Stimulated activated CD4-positive, alpha-beta T cell treated with anti-CD3 and anti-CD28 coated beads, Interleukin-2, amount 100 ng/mL, for 4 hours (primary cell): ENCODE results near the gene APOL4.
"Not testable (repeated sequence)": the region's sequence is repeated elsewhere in the genome, so short reads cannot be mapped to it uniquely, and the experiment has no call there.

Experiments used
- DNase-seq: peaks from one replicate; pipeline ENCODE4 v3.0.0-alpha.2; 2020; ENCODE audit warnings: low read depth

The APOL4 gene

GRCh38 chr22:36206255-36206654 is 4.6 kb upstream of the APOL4 start:
- no peak for DNase-seq

GRCh38 chr22:36205573-36205972 is 4.0 kb upstream of the APOL4 start:
- DNase-seq = not testable (repeated sequence)

- no peak for DNase-seq
These were observed 3.0 kb upstream of the APOL4 start for GRCh38 chr22:36204632-36205015.

GRCh38 chr22:36204001-36204631 is 2.5 kb upstream of the APOL4 start:
- no peak for DNase-seq

GRCh38 chr22:36203441-36203840 is 1.8 kb upstream of the APOL4 start:
- DNase-seq = not testable (repeated sequence)

- DNase-seq = not testable (repeated sequence)
These were observed 1.3 kb upstream of the APOL4 start for GRCh38 chr22:36202906-36203305.

GRCh38 chr22:36201025-36201424 is 584 bp downstream of the APOL4 start:
- not testable (repeated sequence) for DNase-seq

- DNase-seq = no peak
These were observed 2.5 kb downstream of the APOL4 start for GRCh38 chr22:36199001-36199551.

- no peak for DNase-seq
These were observed 3.1 kb downstream of the APOL4 start for GRCh38 chr22:36198536-36198935.

- no peak for DNase-seq
These were observed 4.0 kb downstream of the APOL4 start for GRCh38 chr22:36197514-36198146.

- no peak for DNase-seq
These were observed 4.6 kb downstream of the APOL4 start for GRCh38 chr22:36197065-36197440.

GRCh38 chr22:36196254-36197064 is 5.2 kb downstream of the APOL4 start:
- no peak for DNase-seq

GRCh38 chr22:36194971-36195370 is 6.6 kb downstream of the APOL4 start:
- DNase-seq = peak; percentile 6

- DNase-seq = no peak
These were observed 7.2 kb downstream of the APOL4 start for GRCh38 chr22:36194385-36194784.

- no peak for DNase-seq
These were observed 8.0 kb downstream of the APOL4 start for GRCh38 chr22:36193577-36193976.

- no peak for DNase-seq
These were observed 8.4 kb downstream of the APOL4 start for GRCh38 chr22:36193171-36193570.

- DNase-seq = no peak
These were observed 9.1 kb downstream of the APOL4 start for GRCh38 chr22:36192542-36192941.

- DNase-seq = no peak
These were observed 10.3 kb downstream of the APOL4 start for GRCh38 chr22:36191106-36191836.

GRCh38 chr22:36187862-36188261 is 13.7 kb downstream of the APOL4 start:
- not testable (repeated sequence) for DNase-seq

- DNase-seq = no peak
These were observed 15.6 kb downstream of the APOL4 start for GRCh38 chr22:36185828-36186624.

- no peak for DNase-seq
These were observed 17.1 kb downstream of the APOL4 start for GRCh38 chr22:36184433-36185025.
